ENCODE results near the gene ODF4.
"Not testable (repeated sequence)": the region's sequence is repeated elsewhere in the genome, so short reads cannot be mapped to it uniquely, and the experiment has no call there.

ODF4 gene

DNA sequence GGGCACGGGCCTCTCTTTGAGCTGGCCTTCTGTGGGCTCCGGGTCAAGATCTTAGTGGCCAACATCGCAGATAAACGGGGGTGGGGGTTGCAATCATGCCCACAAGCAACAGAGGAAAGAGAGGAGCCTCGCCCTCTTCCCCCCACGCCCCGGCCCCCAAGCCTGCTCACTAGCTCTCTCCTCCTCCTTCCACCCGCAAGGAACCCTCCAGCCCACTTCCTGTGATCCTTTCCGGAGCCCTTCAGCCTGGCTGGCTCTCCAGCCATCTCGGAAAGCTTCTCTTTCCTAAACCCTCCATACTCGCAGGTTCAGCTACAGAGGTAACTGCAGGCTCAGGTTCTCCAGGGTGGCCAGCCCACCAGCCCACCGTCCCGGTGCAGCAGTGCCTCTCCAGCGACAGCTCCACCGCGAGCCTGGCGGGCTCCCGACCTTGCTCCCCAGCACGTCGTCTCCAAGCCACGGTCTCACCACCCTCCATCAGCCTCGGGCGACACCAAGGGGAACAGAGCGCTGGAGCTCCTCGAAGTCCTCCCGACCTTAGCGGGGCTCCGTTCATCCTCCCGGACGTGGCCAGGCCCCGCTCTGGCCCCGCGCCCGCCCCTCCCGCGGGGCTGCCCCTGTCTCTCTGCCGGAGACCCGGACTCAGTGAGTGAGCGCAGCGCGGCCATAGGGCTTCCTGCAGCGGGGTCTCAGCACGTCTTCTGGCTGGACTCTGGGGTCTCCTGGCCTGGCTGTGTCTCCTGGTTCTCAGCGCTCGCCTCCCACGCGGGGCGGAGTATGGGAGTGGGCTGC is 12.9 kb upstream of the ODF4 start:
- DNase-seq (ENCODE audit: low read depth, low spot score): no peak

- no peak for DNase-seq (ENCODE audit: low read depth, low spot score)
These were observed 12.4 kb upstream of the ODF4 start for GRCh38 chr17:8327303-8327649.

DNA sequence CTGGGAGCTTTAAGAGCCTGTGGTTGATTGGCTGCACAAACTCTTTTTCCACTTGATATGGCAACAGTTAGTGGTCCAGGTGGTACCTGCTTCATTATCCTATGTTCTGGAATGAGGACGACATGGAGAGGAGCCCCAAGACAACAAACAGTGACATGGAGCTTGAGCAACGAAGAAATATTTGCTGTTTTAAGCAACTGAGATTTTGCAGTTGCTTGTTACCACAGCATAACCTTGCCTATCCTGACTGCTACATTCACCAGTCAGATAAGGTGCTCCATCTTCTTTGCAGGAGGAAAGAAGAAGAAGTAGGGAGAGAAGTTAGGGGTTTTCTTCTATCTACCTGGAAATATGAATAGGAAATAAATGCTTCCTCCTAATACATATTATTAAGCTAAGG is 7.5 kb upstream of the ODF4 start:
- no peak for DNase-seq (ENCODE audit: low read depth, low spot score)

GRCh38 chr17:8332688-8333087 is 7.0 kb upstream of the ODF4 start:
- DNase-seq (ENCODE audit: low read depth, low spot score): no peak

DNA sequence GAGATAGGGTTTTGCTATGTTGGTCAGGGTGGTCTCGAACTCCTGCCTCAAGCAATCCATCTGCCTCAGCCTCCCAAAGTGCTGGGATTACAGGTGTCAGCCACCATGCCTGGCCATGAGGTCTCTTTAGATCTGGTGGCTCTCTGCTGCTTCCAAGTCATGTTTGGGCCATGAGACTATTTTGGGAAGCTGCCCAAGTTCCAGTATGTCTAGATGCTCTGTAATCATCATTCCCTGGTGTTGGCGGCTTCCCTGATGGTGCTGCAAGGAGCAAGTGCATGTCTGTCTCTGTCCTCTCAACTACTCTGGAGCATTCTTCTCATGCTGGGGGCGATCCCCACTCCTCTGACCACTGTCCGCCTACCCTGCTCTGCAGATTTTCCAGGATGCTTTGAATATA is 6.4 kb upstream of the ODF4 start:
- no peak for DNase-seq (ENCODE audit: low read depth, low spot score)

GRCh38 chr17:8337802-8338752 is 1.6 kb upstream of the ODF4 start:
- no peak for DNase-seq (ENCODE audit: low read depth, low spot score)

DNA sequence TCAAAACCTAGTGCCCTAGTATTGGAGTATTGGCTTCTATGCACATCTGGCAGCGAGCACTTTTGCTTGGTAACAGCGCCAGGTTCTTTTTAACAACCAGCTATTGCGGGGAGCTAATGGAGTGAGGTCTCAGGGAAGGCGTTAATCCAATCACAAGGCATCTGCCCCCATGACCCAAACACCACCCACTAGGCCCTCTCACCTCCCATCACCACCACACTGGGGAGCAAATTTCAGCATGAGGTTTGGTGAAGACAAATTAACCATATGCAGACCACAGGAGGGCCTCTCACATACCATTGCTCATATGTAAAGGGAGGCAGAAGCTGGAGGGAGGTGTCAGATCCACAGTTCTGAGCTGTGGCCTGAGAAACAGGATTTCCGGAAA is 893 bp upstream of the ODF4 start:
- no peak for DNase-seq (ENCODE audit: low read depth, low spot score)

GRCh38 chr17:8341456-8341855 is 1.8 kb downstream of the ODF4 start:
- no peak for DNase-seq (ENCODE audit: low read depth, low spot score)

DNA sequence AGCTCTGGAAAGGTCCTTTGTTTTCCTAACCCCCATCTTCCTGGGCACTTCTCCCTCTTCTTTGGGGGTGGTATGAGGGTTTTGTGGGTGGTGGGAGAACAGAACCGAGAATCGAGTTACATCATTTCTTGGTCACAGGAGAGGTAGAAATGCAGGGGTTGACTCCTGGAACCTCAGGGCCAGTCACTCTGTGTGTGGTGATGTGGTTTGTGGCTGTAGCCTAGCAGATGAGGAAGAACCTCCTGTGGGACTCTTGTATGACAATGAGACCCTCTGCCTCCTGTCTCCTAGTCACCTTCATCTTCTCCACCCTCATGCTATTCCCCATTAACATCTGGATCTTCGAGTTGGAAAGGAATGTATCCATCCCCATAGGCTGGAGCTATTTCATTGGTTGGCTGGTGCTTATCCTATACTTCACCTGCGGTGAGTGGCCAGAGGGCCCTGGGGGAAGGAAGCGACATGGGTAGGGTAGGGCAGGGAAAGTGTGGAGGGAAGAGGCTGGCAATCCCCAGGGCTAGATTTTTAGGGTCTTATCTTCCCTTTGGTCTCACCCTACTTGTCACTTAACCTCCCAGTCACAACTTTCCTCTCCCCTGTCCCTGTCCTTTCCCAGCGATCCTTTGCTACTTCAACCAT is 5.5 kb downstream of the ODF4 start:
- no peak for DNase-seq (ENCODE audit: low read depth, low spot score)

GRCh38 chr17:8345951-8346665 is 6.5 kb downstream of the ODF4 start:
- no peak for DNase-seq (ENCODE audit: low read depth, low spot score)

DNA sequence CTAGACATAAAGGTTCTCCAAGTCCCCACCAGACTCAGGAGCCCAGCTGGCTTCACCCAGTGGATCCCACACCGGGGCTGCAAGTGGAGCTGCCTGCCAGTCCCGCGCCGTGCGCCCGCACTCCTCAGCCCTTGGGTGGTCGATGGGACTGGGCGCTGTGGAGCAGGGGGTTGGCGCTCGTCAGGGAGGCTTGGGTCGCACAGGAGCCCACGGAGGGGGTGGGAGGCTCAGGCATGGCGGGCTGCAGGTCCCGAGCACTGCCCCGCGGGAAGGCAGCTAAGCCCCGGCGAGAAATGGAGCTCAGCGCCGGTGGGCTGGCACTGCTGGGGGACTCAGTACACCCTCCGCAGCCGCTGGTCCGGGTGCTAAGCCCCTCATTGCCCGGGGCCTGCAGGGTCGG is 7.4 kb downstream of the ODF4 start:
- not testable (repeated sequence) for DNase-seq (ENCODE audit: low read depth, low spot score)

DNA sequence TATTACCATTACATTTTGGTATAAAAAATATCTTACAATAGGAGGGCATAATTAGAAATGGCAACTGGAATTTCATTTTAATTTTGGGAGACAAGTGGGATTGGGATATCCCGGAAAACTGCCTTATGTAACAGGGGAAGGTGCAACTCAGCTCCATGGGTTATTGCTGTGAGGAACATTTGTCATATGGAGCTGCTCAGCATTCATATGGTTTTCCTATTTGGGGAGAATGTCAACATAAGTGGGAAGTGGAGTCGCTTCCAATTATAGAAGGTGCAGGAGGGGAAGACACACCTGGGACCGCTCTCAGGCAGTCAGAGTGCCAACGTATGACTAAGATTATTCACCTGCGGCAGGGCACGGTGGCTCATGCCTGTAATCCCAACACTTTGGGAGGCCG is 10.7 kb downstream of the ODF4 start:
- DNase-seq (ENCODE audit: low read depth, low spot score): no peak

- no peak for DNase-seq (ENCODE audit: low read depth, low spot score)
These were observed 14.1 kb downstream of the ODF4 start for GRCh38 chr17:8353736-8354135.

GRCh38 chr17:8354236-8354635 is 14.6 kb downstream of the ODF4 start:
- no peak for DNase-seq (ENCODE audit: low read depth, low spot score)

GRCh38 chr17:8357910-8358309 is 18.3 kb downstream of the ODF4 start:
- DNase-seq (ENCODE audit: low read depth, low spot score): no peak

DNA sequence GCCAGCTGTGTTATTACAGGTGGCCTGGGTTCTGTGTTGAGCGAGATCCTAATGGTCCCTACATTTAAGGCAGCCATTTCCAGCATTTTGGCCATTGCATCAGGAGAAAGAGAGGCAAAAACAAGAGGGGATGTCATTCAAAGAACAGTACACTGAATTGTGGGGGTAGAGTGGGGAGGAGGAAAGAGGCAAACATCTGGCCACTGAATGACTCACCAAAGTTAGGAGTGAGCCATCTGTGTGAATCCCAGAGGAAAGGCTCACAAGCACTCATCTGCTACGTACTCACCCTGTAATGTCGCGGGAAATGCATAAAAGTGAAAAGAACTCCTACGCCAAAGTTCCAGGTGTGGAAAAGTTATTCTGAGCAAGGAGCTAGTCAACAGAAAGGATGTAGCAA is 20.1 kb downstream of the ODF4 start:
- DNase-seq (ENCODE audit: low read depth, low spot score): no peak

DNA sequence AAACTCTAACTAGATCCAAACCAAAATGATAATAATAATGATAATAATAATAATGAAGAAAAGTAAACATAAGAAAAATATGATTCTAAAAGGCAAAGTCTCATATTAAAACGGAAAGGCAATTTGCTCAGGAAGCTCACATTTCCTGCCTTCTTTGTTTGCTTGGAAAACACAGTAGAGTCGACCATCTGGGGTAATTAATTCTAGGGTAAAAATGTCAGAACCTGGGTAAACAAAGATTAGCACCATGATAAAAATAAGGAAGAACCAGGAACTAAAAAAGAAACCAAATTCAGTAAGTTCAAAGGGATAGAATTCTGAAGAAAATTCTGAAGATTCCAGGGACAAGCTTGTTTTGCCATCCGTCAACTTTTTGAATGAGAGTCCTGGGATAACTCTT is 20.6 kb downstream of the ODF4 start:
- DNase-seq (ENCODE audit: low read depth, low spot score): no peak

DNA sequence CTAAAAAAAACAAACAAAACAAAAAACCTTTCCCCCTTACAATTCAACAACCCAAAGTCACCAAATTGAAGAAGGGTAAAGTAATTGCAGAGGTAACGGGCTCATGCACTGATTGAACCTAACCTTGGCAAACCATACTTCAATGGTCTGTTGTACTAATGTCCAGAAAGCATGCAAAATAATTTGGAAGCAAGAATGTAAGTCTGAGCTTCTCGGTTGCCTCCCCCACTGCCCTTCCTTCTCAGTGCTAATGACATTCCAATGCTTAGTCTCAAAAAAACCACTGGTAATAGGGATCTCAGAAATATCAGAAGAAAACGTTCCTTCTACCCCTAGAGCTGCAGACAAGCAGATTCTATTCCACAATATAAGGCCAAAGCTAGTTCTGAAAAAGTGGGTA is 21.1 kb downstream of the ODF4 start:
- DNase-seq (ENCODE audit: low read depth, low spot score): no peak

- DNase-seq (ENCODE audit: low read depth, low spot score): no peak
These were observed 23.2 kb downstream of the ODF4 start for GRCh38 chr17:8362651-8363332.

- no peak for DNase-seq (ENCODE audit: low read depth, low spot score)
These were observed 25.5 kb downstream of the ODF4 start for GRCh38 chr17:8365143-8365542.

DNA sequence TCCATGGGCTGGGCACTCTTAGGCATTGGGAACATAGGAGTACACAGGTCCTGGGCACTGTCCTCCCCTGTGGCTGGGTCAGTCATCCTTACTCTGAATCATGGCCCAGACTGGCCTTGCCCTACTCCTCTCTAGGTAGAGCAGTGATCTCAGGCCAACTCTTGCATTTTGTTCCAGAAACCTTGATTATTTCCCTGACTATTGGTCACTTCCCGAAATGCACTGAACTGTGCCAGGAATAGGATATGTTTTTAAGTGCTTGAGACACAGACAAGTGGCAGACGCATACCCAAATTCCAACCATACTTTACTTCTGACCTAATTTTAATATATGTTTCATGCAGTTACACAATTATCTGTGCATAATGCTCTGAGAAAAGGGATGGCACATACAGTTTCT is 26.6 kb downstream of the ODF4 start:
- no peak for DNase-seq (ENCODE audit: low read depth, low spot score)
